PFSK-1 (cell line): ENCODE results near the gene MRPL19.

ENCODE experiments used
- POLR2AphosphoS5 ChIP-seq: IDR thresholded peaks from 2 replicates; pipeline ENCODE4 v1.6.1; 2012; ENCODE audit warnings: low read depth, mild to moderate bottlenecking, control low read depth, low read length, moderate library complexity
- REST ChIP-seq, 2 experiments: IDR thresholded peaks; 2 replicates each; pipeline versions ENCODE4 v1.6.1 to v1.8.0; 2011 to 2012; ENCODE audit warnings: low read depth in 2 of 2, low read length in 2 of 2, control low read depth in 1 of 2, inconsistent platforms in 1 of 2, mild to moderate bottlenecking in 1 of 2, moderate library complexity in 1 of 2; ENCODE audit not compliant: insufficient read depth in 1 of 2
- TAF1 ChIP-seq: IDR thresholded peaks from 2 replicates; pipeline ENCODE4 v1.6.1; 2012; ENCODE audit warnings: low read length, control low read depth, borderline replicate concordance; ENCODE audit not compliant: insufficient read depth

- TF ChIP-seq TAF1 (no peak), REST (IDR thresholded peaks at IDR 0.05; ENCODE audit: insufficient read depth in 1 of 2, low read depth in 2 of 2, low read length in 2 of 2) (no peak), POLR2AphosphoS5 (no peak)
Observed at GRCh38 chr2:75680402-75680801, 33.8 kb downstream of the MRPL19 start.
